HT-29 (cell line): ENCODE data around the gene CNST. TPM values are rescaled to one million over a fixed set of nuclear protein-coding genes. Genes with fewer than 3 reads are reported as not detected.
"Not testable (repeated sequence)": the region's sequence is repeated elsewhere in the genome, so short reads cannot be mapped to it uniquely, and the experiment has no call there.

Experiments
- DNase-seq: peaks from one replicate; pipeline ENCODE4 v3.0.0-alpha.2; 2015; ENCODE audit warnings: low spot score
- total RNA-seq: library from RNA; depleted of rRNA; stranded (reverse); fragments of >200 nt; shearing (Covaris generic); gene quantifications from 2 replicates; pipeline ENCODE4 v1.2.3, GENCODE V29; 2014

CNST gene
- total RNA-seq, 1 experiment from 2014 or later = 6.1 TPM

GRCh38 chr1:246669659-246670058 lies 103.4 kb downstream of the CNST start:
- no peak for DNase-seq

GRCh38 chr1:246674049-246674448 lies 107.8 kb downstream of the CNST start:
- no peak for DNase-seq

GRCh38 chr1:246677842-246678241 lies 111.6 kb downstream of the CNST start:
- no peak for DNase-seq

GRCh38 chr1:246678816-246679793 lies 112.8 kb downstream of the CNST start:
- DNase-seq = no peak

GRCh38 chr1:246679794-246680177 lies 113.5 kb downstream of the CNST start:
- no peak for DNase-seq

GRCh38 chr1:246680190-246680589 lies 113.9 kb downstream of the CNST start:
- DNase-seq = no peak

GRCh38 chr1:246680696-246681130 lies 114.5 kb downstream of the CNST start:
- no peak for DNase-seq

- DNase-seq = no peak
Observed at GRCh38 chr1:246681900-246682895, 115.9 kb downstream of the CNST start.

GRCh38 chr1:246683521-246683920 lies 117.3 kb downstream of the CNST start:
- DNase-seq = no peak

GRCh38 chr1:246687002-246687401 lies 120.7 kb downstream of the CNST start:
- no peak for DNase-seq

GRCh38 chr1:246689409-246690008 lies 123.3 kb downstream of the CNST start:
- peak; percentile 87 for DNase-seq

GRCh38 chr1:246690100-246690499 lies 123.8 kb downstream of the CNST start:
- no peak for DNase-seq

- no peak for DNase-seq
Observed at GRCh38 chr1:246691622-246692495, 125.6 kb downstream of the CNST start.

- DNase-seq = not testable (repeated sequence)
Observed at GRCh38 chr1:246694213-246694895, 128.1 kb downstream of the CNST start.

- DNase-seq = no peak
Observed at GRCh38 chr1:246695136-246695535, 128.9 kb downstream of the CNST start.

- no peak for DNase-seq
Observed at GRCh38 chr1:246695666-246696065, 129.4 kb downstream of the CNST start.

- DNase-seq = no peak
Observed at GRCh38 chr1:246698466-246699094, 132.3 kb downstream of the CNST start.

GRCh38 chr1:246699095-246699735 lies 133.0 kb downstream of the CNST start:
- peak; percentile 90 for DNase-seq

GRCh38 chr1:246703581-246703980 lies 137.3 kb downstream of the CNST start:
- peak; percentile 54 for DNase-seq
